ENCODE results near the gene CCDC83. TPM values are rescaled to one million over a fixed set of nuclear protein-coding genes. Genes with fewer than 3 reads are reported as not detected.

Gene CCDC83
- total RNA-seq: not detected

- DNase-seq (ENCODE audit: low spot score): no peak
Measured at GRCh38 chr11:85855341-85855656, at the start of gene CCDC83. CCDC83 (plus strand) TSS chr11:85855383; CDS start chr11:85865124, 9,741 bp downstream.

- no peak for DNase-seq (ENCODE audit: low spot score)
Measured at GRCh38 chr11:85805387-85805786, 49.8 kb upstream of the CCDC83 start.

- no peak for DNase-seq (ENCODE audit: low spot score)
Measured at GRCh38 chr11:85806016-85806415, 49.2 kb upstream of the CCDC83 start.

- DNase-seq (ENCODE audit: low spot score): no peak
Measured at GRCh38 chr11:85806876-85807275, 48.3 kb upstream of the CCDC83 start.

- no peak for DNase-seq (ENCODE audit: low spot score)
Measured at GRCh38 chr11:85809191-85809590, 46.0 kb upstream of the CCDC83 start.

GRCh38 chr11:85809863-85810262 is 45.3 kb upstream of the CCDC83 start:
- no peak for DNase-seq (ENCODE audit: low spot score)

GRCh38 chr11:85810521-85810870 is 44.7 kb upstream of the CCDC83 start:
- DNase-seq (ENCODE audit: low spot score): no peak

- peak; percentile 71 for DNase-seq (ENCODE audit: low spot score)
Measured at GRCh38 chr11:85810871-85811611, 44.1 kb upstream of the CCDC83 start, which contains the start of gene SYTL2. SYTL2 (minus strand) TSS chr11:85811141; CDS start chr11:85757725, 53,416 bp downstream.

- DNase-seq (ENCODE audit: low spot score): no peak
Measured at GRCh38 chr11:85811624-85812023, 43.6 kb upstream of the CCDC83 start.

- DNase-seq (ENCODE audit: low spot score): peak; percentile 45
Measured at GRCh38 chr11:85813721-85814120, 41.5 kb upstream of the CCDC83 start.

- DNase-seq (ENCODE audit: low spot score): no peak
Measured at GRCh38 chr11:85815186-85815931, 39.8 kb upstream of the CCDC83 start.

- no peak for DNase-seq (ENCODE audit: low spot score)
Measured at GRCh38 chr11:85819441-85819840, 35.7 kb upstream of the CCDC83 start.

- DNase-seq (ENCODE audit: low spot score): no peak
Measured at GRCh38 chr11:85821636-85822035, 33.5 kb upstream of the CCDC83 start.

GRCh38 chr11:85822814-85823213 is 32.4 kb upstream of the CCDC83 start:
- DNase-seq (ENCODE audit: low spot score): no peak

- no peak for DNase-seq (ENCODE audit: low spot score)
Measured at GRCh38 chr11:85823816-85824215, 31.4 kb upstream of the CCDC83 start.

GRCh38 chr11:85825616-85826015 is 29.6 kb upstream of the CCDC83 start:
- no peak for DNase-seq (ENCODE audit: low spot score)

- no peak for DNase-seq (ENCODE audit: low spot score)
Measured at GRCh38 chr11:85826116-85826855, 28.9 kb upstream of the CCDC83 start.

GRCh38 chr11:85827748-85828639 is 27.2 kb upstream of the CCDC83 start:
- DNase-seq (ENCODE audit: low spot score): no peak

- no peak for DNase-seq (ENCODE audit: low spot score)
Measured at GRCh38 chr11:85828640-85828978, 26.6 kb upstream of the CCDC83 start.

- DNase-seq (ENCODE audit: low spot score): no peak
Measured at GRCh38 chr11:85829172-85829571, 26.0 kb upstream of the CCDC83 start.

GRCh38 chr11:85831050-85831449 is 24.1 kb upstream of the CCDC83 start:
- no peak for DNase-seq (ENCODE audit: low spot score)

- no peak for DNase-seq (ENCODE audit: low spot score)
Measured at GRCh38 chr11:85835263-85835662, 19.9 kb upstream of the CCDC83 start.

All from mucosa of gallbladder (tissue), 1 donor.